HG02884 (cell line): Measurements from ENCODE around the gene UNC13A.

Source experiments
- ATAC-seq: cut with Tn5 transposase; IDR thresholded peaks from one replicate; pipeline ENCODE4 v1.9.1; 2021; ENCODE audit warnings: mild to moderate bottlenecking, moderate library complexity; ENCODE audit not compliant: unreplicated experiment

The UNC13A gene

GRCh38 chr19:17673937-17674799 is 14.0 kb downstream of the UNC13A start:
- ATAC-seq = no peak

- no peak for ATAC-seq
These were observed 16.2 kb downstream of the UNC13A start for GRCh38 chr19:17671906-17672305.

GRCh38 chr19:17669419-17669818 is 18.7 kb downstream of the UNC13A start:
- no peak for ATAC-seq

GRCh38 chr19:17665058-17665457 is 23.1 kb downstream of the UNC13A start:
- ATAC-seq = no peak

- ATAC-seq = no peak
These were observed 28.2 kb downstream of the UNC13A start for GRCh38 chr19:17659996-17660395.

GRCh38 chr19:17658666-17659065 is 29.5 kb downstream of the UNC13A start:
- no peak for ATAC-seq

GRCh38 chr19:17658240-17658639 is 29.9 kb downstream of the UNC13A start:
- no peak for ATAC-seq

GRCh38 chr19:17656970-17657369 is 31.2 kb downstream of the UNC13A start:
- ATAC-seq = no peak

GRCh38 chr19:17655751-17656472 is 32.2 kb downstream of the UNC13A start:
- no peak for ATAC-seq

GRCh38 chr19:17654993-17655392 is 33.2 kb downstream of the UNC13A start:
- ATAC-seq = no peak

- ATAC-seq = no peak
These were observed 35.5 kb downstream of the UNC13A start for GRCh38 chr19:17652627-17653026.

- no peak for ATAC-seq
These were observed 39.4 kb downstream of the UNC13A start for GRCh38 chr19:17648786-17649185.

GRCh38 chr19:17648097-17648660 is 40.0 kb downstream of the UNC13A start:
- ATAC-seq = no peak

- no peak for ATAC-seq
These were observed 40.8 kb downstream of the UNC13A start for GRCh38 chr19:17647071-17648020.

GRCh38 chr19:17646441-17646840 is 41.7 kb downstream of the UNC13A start:
- no peak for ATAC-seq

GRCh38 chr19:17645339-17645963 is 42.7 kb downstream of the UNC13A start:
- no peak for ATAC-seq

- no peak for ATAC-seq
These were observed 45.5 kb downstream of the UNC13A start for GRCh38 chr19:17642656-17643055.

GRCh38 chr19:17641846-17642245 is 46.3 kb downstream of the UNC13A start:
- no peak for ATAC-seq

GRCh38 chr19:17641181-17641580 is 47.0 kb downstream of the UNC13A start:
- ATAC-seq = no peak

- ATAC-seq = no peak
These were observed 54.5 kb downstream of the UNC13A start for GRCh38 chr19:17633700-17634099.
